ENCODE data around the gene GPR107. TPM values are rescaled to one million over a fixed set of nuclear protein-coding genes. Genes with fewer than 3 reads are reported as not detected.

GPR107 gene
- total and polyA plus RNA-seq, 2 experiments from 2014 or later = 10.6 to 25.6 TPM

GRCh38 chr9:130172858-130173665 lies 119.4 kb downstream of the GPR107 start:
- no peaks in the 10 kb centered on the region for H3K9me3 ChIP-seq (ENCODE audit: low read depth)
- peaks cover 35% of the 10 kb centered on the region for H3K79me2 ChIP-seq
- no peaks in the 10 kb centered on the region for H4K20me1 ChIP-seq (ENCODE audit: insufficient read depth, poor library complexity, severe bottlenecking)
- no peaks in the 10 kb centered on the region for H3K36me3 ChIP-seq (replicated peaks; ENCODE audit: insufficient read depth, low read depth)
- TF ChIP-seq EZH2phosphoT487 (IDR thresholded peaks at IDR 0.05; ENCODE audit: low read depth, severe bottlenecking, unreplicated experiment) = no peak
- TF ChIP-seq CTCF (IDR thresholded peaks at IDR 0.05; ENCODE audit: poor library complexity) = no peak
- peaks cover 10% of the 10 kb centered on the region for H3K4me1 ChIP-seq (ENCODE audit: insufficient read depth)
- peak overlapping the region; percentile 40 for H2AFZ ChIP-seq
- WGBS (ENCODE audit: low lambda C conversion rate, missing lambda C conversion rate) = 5% methylated on average over 18 of the region's 57 CpGs
- H3K27ac ChIP-seq = no peak overlapping the region
- peak; percentile 72 for DNase-seq (ENCODE audit: low spot score)
- no peaks in the 10 kb centered on the region for H3K27me3 ChIP-seq
- H3K4me3 ChIP-seq = peak overlapping the region; percentile 31
- no peaks in the 10 kb centered on the region for H3K9me2 ChIP-seq (replicated peaks; ENCODE audit: insufficient read depth)
- H3K4me2 ChIP-seq = peak overlapping the region; percentile 99

- WGBS (ENCODE audit: low lambda C conversion rate, missing lambda C conversion rate) = 58% methylated on average over 8 of the region's 9 CpGs
Measured at GRCh38 chr9:130173666-130173983, 119.9 kb downstream of the GPR107 start.

GRCh38 chr9:130174025-130174424 lies 120.3 kb downstream of the GPR107 start:
- H3K9me2 ChIP-seq (replicated peaks; ENCODE audit: insufficient read depth) = no peaks in the 10 kb centered on the region
- no peaks in the 10 kb centered on the region for H3K27me3 ChIP-seq
- peaks cover 39% of the 10 kb centered on the region for H3K79me2 ChIP-seq
- peaks cover 10% of the 10 kb centered on the region for H3K4me1 ChIP-seq (ENCODE audit: insufficient read depth)
- H3K9me3 ChIP-seq (ENCODE audit: low read depth) = no peaks in the 10 kb centered on the region
- no peak for DNase-seq (ENCODE audit: low spot score)
- no peak overlapping the region for H3K27ac ChIP-seq
- no peaks in the 10 kb centered on the region for H3K36me3 ChIP-seq (replicated peaks; ENCODE audit: insufficient read depth, low read depth)
- no peaks in the 10 kb centered on the region for H4K20me1 ChIP-seq (ENCODE audit: insufficient read depth, poor library complexity, severe bottlenecking)
- H3K4me3 ChIP-seq = no peak overlapping the region
- no peak for TF ChIP-seq EZH2 (IDR thresholded peaks at IDR 0.05; ENCODE audit: borderline replicate concordance)
- no peak for TF ChIP-seq EZH2phosphoT487 (IDR thresholded peaks at IDR 0.05; ENCODE audit: low read depth, severe bottlenecking, unreplicated experiment)
- TF ChIP-seq CTCF (IDR thresholded peaks at IDR 0.05; ENCODE audit: poor library complexity) = no peak
- no peak overlapping the region for H2AFZ ChIP-seq
- peak overlapping the region; percentile 99 for H3K4me2 ChIP-seq
- WGBS (ENCODE audit: low lambda C conversion rate, missing lambda C conversion rate) = 97% methylated on average over 9 of the region's 9 CpGs

More at GRCh38 chr9:130173666-130173983, 119.9 kb downstream of the GPR107 start:
- Histone ChIP-seq H3K27me3 (no peaks in the 10 kb centered on the region), H4K20me1 (ENCODE audit: insufficient read depth, poor library complexity, severe bottlenecking) (no peaks in the 10 kb centered on the region), H3K4me1 (ENCODE audit: insufficient read depth) (peaks cover 10% of the 10 kb centered on the region), H3K79me2 (peaks cover 39% of the 10 kb centered on the region), H2AFZ (no peak overlapping the region), H3K4me3 (peak overlapping the region; percentile 31), H3K36me3 (replicated peaks; ENCODE audit: insufficient read depth, low read depth) (no peaks in the 10 kb centered on the region), H3K4me2 (peak overlapping the region; percentile 99), H3K9me3 (ENCODE audit: low read depth) (no peaks in the 10 kb centered on the region), H3K9me2 (replicated peaks; ENCODE audit: insufficient read depth) (no peaks in the 10 kb centered on the region), H3K27ac (no peak overlapping the region)
- no peak for DNase-seq (ENCODE audit: low spot score)
- TF ChIP-seq EZH2phosphoT487 (IDR thresholded peaks at IDR 0.05; ENCODE audit: low read depth, severe bottlenecking, unreplicated experiment) (no peak), CTCF (IDR thresholded peaks at IDR 0.05; ENCODE audit: poor library complexity) (no peak), EZH2 (IDR thresholded peaks at IDR 0.05; ENCODE audit: borderline replicate concordance) (no peak)

Measured in hepatocyte (in vitro differentiated cells).